DMS53 treated with DMSO at 0.1 percent for 48 hours (cell line): ENCODE measurements around the gene TPPP2.

Source experiments
- DNase-seq: peaks from one replicate; lab custom pipeline; 2025; ENCODE audit not compliant: unreplicated experiment; lab: John Stamatoyannopoulos, UW

TPPP2 gene

GRCh38 chr14:21056520-21057163 lies 26.6 kb downstream of the TPPP2 start:
- DNase-seq: no peak

GRCh38 chr14:21057803-21058675 lies 28.0 kb downstream of the TPPP2 start, which contains the start of gene RNASE8:
Gene RNASE8, plus strand, starts transcription at chr14:21057822. Its CDS starts 71 bp downstream, at chr14:21057893.
- no peak for DNase-seq

DNA sequence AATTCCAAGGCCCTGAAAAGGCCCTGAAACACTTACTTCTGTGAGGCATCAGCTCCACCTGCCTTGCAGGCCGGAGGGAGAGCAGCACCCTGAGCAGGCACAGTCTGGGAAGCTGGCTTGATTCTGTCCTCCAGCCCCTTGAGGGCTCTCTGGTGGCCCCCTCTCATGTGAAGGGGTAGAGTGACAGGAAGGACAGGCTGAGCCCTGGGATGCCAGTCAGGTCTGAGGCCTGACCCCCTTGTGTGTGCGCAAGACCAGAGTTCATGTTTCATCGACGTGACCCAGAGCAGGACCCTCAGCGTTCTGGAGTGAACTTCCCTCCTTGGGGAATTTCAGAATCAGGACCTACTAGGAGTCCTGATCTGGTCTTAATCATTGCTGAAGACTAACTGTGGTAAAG lies 28.9 kb downstream of the TPPP2 start:
- no peak for DNase-seq

DNA sequence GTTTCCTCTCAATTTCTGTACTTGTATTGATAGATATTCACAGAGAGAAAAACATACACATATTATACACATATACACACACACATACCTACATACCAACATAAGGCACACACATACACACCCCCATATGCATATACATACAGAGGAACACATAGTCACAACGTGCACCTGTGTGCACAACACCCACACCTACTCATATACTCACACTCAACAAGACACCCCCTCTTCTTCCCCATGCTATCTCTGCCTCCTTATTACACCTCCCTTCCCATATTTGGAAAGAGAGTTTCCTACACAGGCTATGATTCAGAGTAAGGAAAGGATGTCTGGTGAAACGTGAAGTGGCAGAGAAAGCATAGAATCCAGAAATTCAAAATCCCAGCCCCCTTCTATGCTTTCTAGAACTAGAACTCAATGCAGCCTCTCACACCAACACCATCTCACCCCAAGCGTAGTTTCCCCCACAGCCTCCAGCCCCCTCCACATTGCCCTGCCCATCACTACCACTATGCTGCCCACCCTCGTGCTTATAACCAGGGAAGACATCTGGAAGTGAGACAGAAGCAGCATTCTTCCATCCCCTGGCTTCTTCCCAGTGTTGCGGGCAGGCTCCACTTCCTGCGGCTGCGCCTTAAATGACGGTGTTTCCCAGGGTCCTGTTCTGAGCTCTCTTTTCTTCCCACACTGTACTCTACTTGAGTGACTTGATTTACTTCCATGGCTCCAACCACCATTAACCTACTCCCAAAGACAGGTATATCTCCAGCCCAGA lies 30.0 kb downstream of the TPPP2 start:
- DNase-seq: no peak

GRCh38 chr14:21060614-21061346 lies 30.8 kb downstream of the TPPP2 start:
- no peak for DNase-seq

DNA sequence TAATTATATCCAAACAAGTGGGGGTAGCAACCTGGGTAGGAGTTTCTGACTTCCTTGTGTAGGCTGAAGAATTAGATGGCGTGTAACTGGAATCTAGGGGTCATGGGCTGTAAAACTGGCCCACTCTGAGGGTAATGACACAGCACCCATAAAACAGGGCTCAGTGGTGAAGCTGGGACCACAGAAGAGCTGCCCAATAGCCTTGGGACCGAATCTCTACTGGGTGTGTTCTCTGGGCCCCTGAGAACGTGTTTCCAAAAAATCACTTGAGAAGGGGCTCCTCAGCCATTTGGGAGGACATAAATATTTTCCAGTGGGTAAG lies 31.3 kb downstream of the TPPP2 start:
- DNase-seq: no peak

GRCh38 chr14:21063479-21063878 lies 33.5 kb downstream of the TPPP2 start:
- no peak for DNase-seq

DNA sequence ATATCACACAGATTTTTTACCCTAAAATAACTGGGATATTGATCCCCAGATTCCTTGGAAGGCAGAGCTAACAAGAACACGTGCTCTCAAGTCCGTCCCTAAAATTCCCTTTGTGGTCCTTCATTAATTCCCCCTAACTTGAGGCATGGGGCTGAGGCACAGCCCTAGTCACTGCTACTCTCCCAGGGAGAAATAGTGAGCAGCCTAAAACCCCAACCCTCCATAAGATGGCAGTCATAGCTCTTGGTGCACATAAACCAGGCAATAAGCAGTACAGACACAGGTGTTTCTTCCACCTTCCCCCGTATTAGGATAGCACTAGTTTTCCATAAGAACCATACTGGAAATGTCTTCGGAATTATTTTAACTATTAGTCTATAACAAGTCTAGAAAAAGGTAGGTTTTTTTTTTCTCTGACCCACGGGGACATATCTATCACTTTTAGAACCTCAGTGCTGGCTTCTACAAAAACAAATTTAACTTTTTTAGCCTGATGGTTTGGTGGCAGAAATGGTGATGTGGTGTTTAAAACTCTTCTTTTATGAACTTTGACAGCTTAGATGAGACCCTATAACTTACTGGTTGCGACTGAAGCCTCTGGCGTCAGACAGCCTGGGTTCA lies 37.0 kb downstream of the TPPP2 start:
- peak; percentile 32 for DNase-seq

GRCh38 chr14:21068521-21069387 lies 38.7 kb downstream of the TPPP2 start:
- peak; percentile 18 for DNase-seq

GRCh38 chr14:21069388-21070082 lies 39.5 kb downstream of the TPPP2 start:
- DNase-seq: no peak

DNA sequence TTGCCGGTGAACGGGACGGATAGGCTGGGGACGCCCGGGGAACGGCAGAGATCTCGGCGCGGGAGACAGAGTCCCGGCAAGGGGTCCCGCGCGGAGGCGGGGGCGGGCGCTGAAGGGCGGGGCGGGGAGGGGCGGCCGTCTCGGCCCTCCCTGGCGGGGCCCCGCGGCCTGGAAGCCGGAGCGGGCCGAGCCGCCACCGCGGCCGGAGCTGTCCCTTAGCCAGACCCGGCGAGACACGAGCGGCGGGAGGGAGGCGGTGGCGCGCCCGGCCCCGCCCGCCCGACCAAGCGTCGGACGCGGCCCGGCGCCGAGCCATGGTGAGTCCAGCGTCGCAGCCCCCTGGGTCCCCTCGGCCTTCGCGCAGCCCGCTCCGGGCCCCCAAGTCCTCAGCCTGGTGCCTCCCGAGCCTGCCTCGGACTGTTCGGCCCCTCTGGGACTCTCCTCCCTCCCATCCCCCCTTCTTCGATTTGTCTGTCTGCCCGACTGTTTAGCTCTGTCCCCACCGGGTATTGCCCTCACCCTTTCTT lies 40.1 kb downstream of the TPPP2 start, which contains the start of gene ARHGEF40:
ARHGEF40 (plus strand) TSS at position 222 of the 527 bp plus-strand sequence; CDS start at position 315, 93 bp downstream.
- no peak for DNase-seq

DNA sequence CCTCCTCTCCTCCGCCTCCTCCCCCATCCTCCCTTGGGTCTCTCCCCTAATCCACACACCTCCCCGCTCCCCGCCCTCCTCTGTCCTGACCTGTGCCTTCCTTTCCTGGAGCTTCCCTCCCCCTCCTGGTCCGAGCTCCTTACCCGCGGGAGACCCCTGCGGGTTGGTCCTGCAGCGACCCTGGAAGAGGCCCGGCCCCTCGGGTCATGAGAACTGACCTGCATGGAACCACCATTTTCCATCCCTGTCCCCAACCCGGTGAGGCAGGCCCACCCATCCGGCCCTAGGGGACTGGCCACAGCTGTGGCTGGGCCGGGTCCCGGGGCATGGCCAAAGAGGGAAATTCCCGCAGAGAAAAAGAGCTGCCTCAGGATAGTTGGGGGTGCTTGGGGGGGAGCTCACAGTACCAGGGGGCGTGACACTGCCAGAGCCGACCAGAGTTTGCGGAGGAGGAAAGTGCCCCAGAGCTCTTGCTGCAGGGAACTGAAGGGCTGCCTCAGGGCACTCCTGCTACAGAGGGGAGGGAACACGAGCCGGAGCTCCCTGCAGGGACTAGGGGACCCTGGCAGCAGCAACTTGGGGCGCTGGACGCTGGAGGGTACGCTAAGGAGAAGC lies 40.7 kb downstream of the TPPP2 start:
- DNase-seq: no peak

GRCh38 chr14:21071225-21072030 lies 41.4 kb downstream of the TPPP2 start:
- DNase-seq: peak; percentile 24

- no peak for DNase-seq
These were observed 42.0 kb downstream of the TPPP2 start for GRCh38 chr14:21072031-21072473.

- DNase-seq: no peak
These were observed 42.8 kb downstream of the TPPP2 start for GRCh38 chr14:21072781-21073339.

- DNase-seq: no peak
These were observed 43.9 kb downstream of the TPPP2 start for GRCh38 chr14:21073921-21074320.
